Measurements from ENCODE around the gene SV2C.

SV2C gene

DNA sequence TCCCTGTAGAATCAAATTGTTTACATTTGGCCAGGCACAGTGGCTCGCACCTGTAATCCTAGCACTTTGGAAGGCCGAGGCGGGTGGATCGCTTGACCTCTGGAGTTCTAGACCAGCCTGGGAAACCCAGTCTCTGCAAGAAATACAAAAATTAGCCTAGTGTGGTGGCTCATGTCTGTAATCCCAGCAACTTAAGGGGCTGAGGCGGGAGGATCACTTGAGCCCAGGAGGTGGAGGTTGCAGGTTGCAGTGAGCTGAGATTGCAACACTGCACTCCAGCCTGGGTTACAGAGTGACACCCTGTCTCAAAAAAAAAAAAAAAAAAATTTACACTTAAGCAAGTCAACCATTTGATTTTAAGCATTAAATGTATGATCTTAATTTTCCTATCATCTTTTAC is 302.4 kb downstream of the SV2C start:
- Histone ChIP-seq H3K4me2 (ENCODE audit: low read depth, low read length, poor library complexity, severe bottlenecking) (no peak overlapping the region), H3F3A (ENCODE audit: low read depth) (no peaks in the 10 kb centered on the region), H4K20me1 (ENCODE audit: insufficient read depth, low read length, poor library complexity, severe bottlenecking) (no peaks in the 10 kb centered on the region), H3K79me2 (ENCODE audit: insufficient read depth, low read length) (no peaks in the 10 kb centered on the region), H3K27me3 (ENCODE audit: insufficient read depth, low read length, poor library complexity, severe bottlenecking) (no peaks in the 10 kb centered on the region), H3K36me3 (ENCODE audit: insufficient read depth, low read length) (no peaks in the 10 kb centered on the region), H2AFZ (ENCODE audit: low read length) (no peak overlapping the region), H3K9me2 (replicated peaks; ENCODE audit: low read depth, low read length) (no peaks in the 10 kb centered on the region), H3K4me1 (ENCODE audit: insufficient read depth, low read length, poor library complexity, severe bottlenecking) (peaks cover 19% of the 10 kb centered on the region), H3K9me3 (ENCODE audit: insufficient read depth, low read depth, low read length) (no peaks in the 10 kb centered on the region), H3K9ac (ENCODE audit: low read depth, low read length, poor library complexity, severe bottlenecking) (no peak overlapping the region), H3K4me3 (ENCODE audit: low read length, poor library complexity, severe bottlenecking) (no peak overlapping the region)
- no peak for TF ChIP-seq EZH2phosphoT487 (IDR thresholded peaks at IDR 0.05; ENCODE audit: borderline replicate concordance)
- TF ChIP-seq, protein P1, sequence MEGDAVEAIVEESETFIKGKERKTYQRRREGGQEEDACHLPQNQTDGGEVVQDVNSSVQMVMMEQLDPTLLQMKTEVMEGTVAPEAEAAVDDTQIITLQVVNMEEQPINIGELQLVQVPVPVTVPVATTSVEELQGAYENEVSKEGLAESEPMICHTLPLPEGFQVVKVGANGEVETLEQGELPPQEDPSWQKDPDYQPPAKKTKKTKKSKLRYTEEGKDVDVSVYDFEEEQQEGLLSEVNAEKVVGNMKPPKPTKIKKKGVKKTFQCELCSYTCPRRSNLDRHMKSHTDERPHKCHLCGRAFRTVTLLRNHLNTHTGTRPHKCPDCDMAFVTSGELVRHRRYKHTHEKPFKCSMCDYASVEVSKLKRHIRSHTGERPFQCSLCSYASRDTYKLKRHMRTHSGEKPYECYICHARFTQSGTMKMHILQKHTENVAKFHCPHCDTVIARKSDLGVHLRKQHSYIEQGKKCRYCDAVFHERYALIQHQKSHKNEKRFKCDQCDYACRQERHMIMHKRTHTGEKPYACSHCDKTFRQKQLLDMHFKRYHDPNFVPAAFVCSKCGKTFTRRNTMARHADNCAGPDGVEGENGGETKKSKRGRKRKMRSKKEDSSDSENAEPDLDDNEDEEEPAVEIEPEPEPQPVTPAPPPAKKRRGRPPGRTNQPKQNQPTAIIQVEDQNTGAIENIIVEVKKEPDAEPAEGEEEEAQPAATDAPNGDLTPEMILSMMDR (conservative IDR thresholded peaks at IDR 0.05; ENCODE audit: low read length), result no peak

DNA sequence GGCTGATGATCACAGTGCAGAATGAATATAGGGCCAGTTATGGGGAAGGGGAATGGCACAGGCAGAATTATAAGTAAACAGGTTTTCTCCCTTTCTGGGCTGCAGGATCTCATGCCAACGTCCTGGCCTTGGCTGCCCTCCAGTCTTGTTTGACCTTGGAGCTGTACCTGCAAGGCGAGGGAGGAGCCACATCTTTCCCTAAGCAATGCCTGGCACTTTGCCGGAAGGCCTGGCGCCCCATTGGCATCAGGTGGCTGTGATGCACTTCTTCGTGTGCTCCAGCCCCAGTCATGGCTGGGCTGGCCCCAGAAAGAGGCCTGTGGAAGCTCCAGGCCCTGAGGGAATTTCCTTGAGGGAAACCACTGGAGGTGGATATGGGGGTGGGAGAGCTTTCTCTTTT is 303.2 kb downstream of the SV2C start:
- H3K79me2 ChIP-seq (ENCODE audit: insufficient read depth, low read length), result no peaks in the 10 kb centered on the region
- no peaks in the 10 kb centered on the region for H3K9me3 ChIP-seq (ENCODE audit: insufficient read depth, low read depth, low read length)
- TF ChIP-seq EZH2phosphoT487 (IDR thresholded peaks at IDR 0.05; ENCODE audit: borderline replicate concordance), result no peak
- TF ChIP-seq, protein P1 (conservative IDR thresholded peaks at IDR 0.05; ENCODE audit: low read length), result no peak
- peaks cover 25% of the 10 kb centered on the region for H3K4me1 ChIP-seq (ENCODE audit: insufficient read depth, low read length, poor library complexity, severe bottlenecking)
- no peak overlapping the region for H2AFZ ChIP-seq (ENCODE audit: low read length)
- H3K36me3 ChIP-seq (ENCODE audit: insufficient read depth, low read length), result no peaks in the 10 kb centered on the region
- no peaks in the 10 kb centered on the region for H3K9me2 ChIP-seq (replicated peaks; ENCODE audit: low read depth, low read length)
- H3F3A ChIP-seq (ENCODE audit: low read depth), result no peaks in the 10 kb centered on the region
- no peak overlapping the region for H3K4me3 ChIP-seq (ENCODE audit: low read length, poor library complexity, severe bottlenecking)
- H3K4me2 ChIP-seq (ENCODE audit: low read depth, low read length, poor library complexity, severe bottlenecking), result no peak overlapping the region
- H3K9ac ChIP-seq (ENCODE audit: low read depth, low read length, poor library complexity, severe bottlenecking), result no peak overlapping the region
- H4K20me1 ChIP-seq (ENCODE audit: insufficient read depth, low read length, poor library complexity, severe bottlenecking), result no peaks in the 10 kb centered on the region
- H3K27me3 ChIP-seq (ENCODE audit: insufficient read depth, low read length, poor library complexity, severe bottlenecking), result no peaks in the 10 kb centered on the region

DNA sequence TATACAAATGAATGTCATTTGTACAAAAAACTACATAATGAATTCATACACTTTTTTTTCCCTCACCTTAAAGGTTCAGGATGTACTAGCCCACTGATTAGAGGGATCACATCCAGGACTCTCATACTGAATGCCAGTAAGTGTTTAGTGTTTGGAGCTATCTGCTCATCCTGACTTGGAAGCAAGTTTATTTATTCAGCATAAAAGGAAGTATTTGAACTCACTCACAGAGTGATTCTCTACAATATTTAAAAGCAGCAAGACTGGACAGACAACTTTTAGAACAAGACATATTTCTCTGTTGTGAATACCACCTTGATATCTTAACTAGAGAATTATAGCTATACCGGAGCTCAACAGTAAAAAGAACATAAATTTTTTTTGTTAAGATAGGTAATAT is 305.1 kb downstream of the SV2C start:
- no peaks in the 10 kb centered on the region for H3F3A ChIP-seq (ENCODE audit: low read depth)
- no peaks in the 10 kb centered on the region for H3K9me3 ChIP-seq (ENCODE audit: insufficient read depth, low read depth, low read length)
- H3K27me3 ChIP-seq (ENCODE audit: insufficient read depth, low read length, poor library complexity, severe bottlenecking), result no peaks in the 10 kb centered on the region
- H3K36me3 ChIP-seq (ENCODE audit: insufficient read depth, low read length), result no peaks in the 10 kb centered on the region
- no peak overlapping the region for H2AFZ ChIP-seq (ENCODE audit: low read length)
- H3K4me2 ChIP-seq (ENCODE audit: low read depth, low read length, poor library complexity, severe bottlenecking), result no peak overlapping the region
- TF ChIP-seq EZH2phosphoT487 (IDR thresholded peaks at IDR 0.05; ENCODE audit: borderline replicate concordance), result no peak
- TF ChIP-seq, protein P1 (conservative IDR thresholded peaks at IDR 0.05; ENCODE audit: low read length), result no peak
- H3K4me1 ChIP-seq (ENCODE audit: insufficient read depth, low read length, poor library complexity, severe bottlenecking), result peaks cover 35% of the 10 kb centered on the region
- no peak overlapping the region for H3K9ac ChIP-seq (ENCODE audit: low read depth, low read length, poor library complexity, severe bottlenecking)
- H3K79me2 ChIP-seq (ENCODE audit: insufficient read depth, low read length), result no peaks in the 10 kb centered on the region
- H3K4me3 ChIP-seq (ENCODE audit: low read length, poor library complexity, severe bottlenecking), result no peak overlapping the region
- H4K20me1 ChIP-seq (ENCODE audit: insufficient read depth, low read length, poor library complexity, severe bottlenecking), result no peaks in the 10 kb centered on the region
- no peaks in the 10 kb centered on the region for H3K9me2 ChIP-seq (replicated peaks; ENCODE audit: low read depth, low read length)

Data from Loucy (cell line).